ENCODE results near the gene HLX. TPM values are rescaled to one million over a fixed set of nuclear protein-coding genes. Genes with fewer than 3 reads are reported as not detected.

The HLX gene
- total and polyA plus RNA-seq, 7 donors = 0.92 to 53.5 (median 28.2) TPM

GRCh38 chr1:220914283-220915116 is 35.3 kb downstream of the HLX start:
- no peak for DNase-seq
- Histone ChIP-seq H3K4me1 (peaks cover 0 to 27% (median 18%) of the 10 kb centered on the region in 4 donors), H3K4me3 (no peak overlapping the region), H3K27me3 (no peaks in the 10 kb centered on the region), H3K36me3 (no peaks in the 10 kb centered on the region), H3K27ac (no peak overlapping the region), H3K9me3 (no peaks in the 10 kb centered on the region)
- intact Hi-C loops (cut with DNase I) = no loop called here
- WGBS, 2 donors = 53% methylated on average over 6 of the region's 6 CpGs
- TF ChIP-seq POLR2A (IDR thresholded peaks at IDR 0.05) (no peak), POLR2AphosphoS5 (IDR thresholded peaks at IDR 0.05) (no peak), EP300 (IDR thresholded peaks at IDR 0.05) (no peak), CTCF (IDR thresholded peaks at IDR 0.05) (no peak)

DNA sequence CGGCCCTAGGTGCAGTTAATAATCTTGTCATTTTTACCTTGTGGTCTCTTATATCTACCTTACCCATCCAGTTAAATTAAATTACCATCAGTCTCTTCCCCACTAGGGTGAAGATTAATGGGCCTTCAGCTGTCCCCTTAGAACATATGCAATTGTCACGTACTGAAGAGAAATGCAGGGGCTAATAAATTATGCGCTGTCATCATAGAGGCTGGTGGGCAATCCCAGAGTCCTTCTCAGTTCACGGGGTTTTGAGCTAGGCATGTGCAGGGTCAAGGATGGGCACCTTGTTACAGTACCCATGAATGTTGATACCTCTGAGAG is 35.8 kb downstream of the HLX start:
- no peak for TF ChIP-seq CTCF (IDR thresholded peaks at IDR 0.05)
- TF ChIP-seq POLR2AphosphoS5 (IDR thresholded peaks at IDR 0.05) = no peak
- no peak for TF ChIP-seq POLR2A (IDR thresholded peaks at IDR 0.05)
- no peak for TF ChIP-seq EP300 (IDR thresholded peaks at IDR 0.05)
- Histone ChIP-seq H3K4me1 (peaks cover 0 to 27% (median 18%) of the 10 kb centered on the region in 4 donors), H3K27ac (no peak overlapping the region), H3K4me3 (no peak overlapping the region), H3K36me3 (no peaks in the 10 kb centered on the region), H3K9me3 (no peaks in the 10 kb centered on the region), H3K27me3 (no peaks in the 10 kb centered on the region)
- intact Hi-C loops (cut with DNase I) = no loop called here
- WGBS, 2 donors = 60 to 62% methylated on average over 4 of the region's 4 CpGs
- no peak for DNase-seq

DNA sequence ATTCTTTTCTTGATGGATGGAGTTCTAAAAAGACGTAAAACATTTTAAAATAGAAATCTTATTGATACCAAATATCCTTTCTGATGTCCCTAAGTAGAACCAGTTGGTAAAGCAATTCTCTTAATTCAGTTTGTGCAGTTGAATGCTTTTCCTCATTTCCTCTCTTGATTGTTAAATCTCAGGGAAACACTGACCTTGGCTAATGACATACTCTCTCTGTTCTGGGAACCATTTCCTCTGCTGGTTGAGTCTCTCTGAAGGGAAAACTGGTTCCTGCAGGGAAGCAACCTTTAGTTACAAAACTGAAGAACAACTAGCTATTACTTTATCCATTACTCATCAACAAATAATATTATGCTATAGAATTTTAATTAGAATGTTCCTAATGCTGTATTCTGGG is 36.7 kb downstream of the HLX start:
- Histone ChIP-seq H3K27ac (no peak overlapping the region), H3K27me3 (no peaks in the 10 kb centered on the region), H3K4me1 (peaks cover 0 to 27% (median 18%) of the 10 kb centered on the region in 4 donors), H3K4me3 (no peak overlapping the region), H3K36me3 (no peaks in the 10 kb centered on the region), H3K9me3 (no peaks in the 10 kb centered on the region)
- no peak for DNase-seq
- TF ChIP-seq POLR2AphosphoS5 (IDR thresholded peaks at IDR 0.05) = no peak
- intact Hi-C loops (cut with DNase I) = no loop called here
- 90 to 94% methylated on average over 1 of the region's 1 CpG for WGBS, 2 donors

DNA sequence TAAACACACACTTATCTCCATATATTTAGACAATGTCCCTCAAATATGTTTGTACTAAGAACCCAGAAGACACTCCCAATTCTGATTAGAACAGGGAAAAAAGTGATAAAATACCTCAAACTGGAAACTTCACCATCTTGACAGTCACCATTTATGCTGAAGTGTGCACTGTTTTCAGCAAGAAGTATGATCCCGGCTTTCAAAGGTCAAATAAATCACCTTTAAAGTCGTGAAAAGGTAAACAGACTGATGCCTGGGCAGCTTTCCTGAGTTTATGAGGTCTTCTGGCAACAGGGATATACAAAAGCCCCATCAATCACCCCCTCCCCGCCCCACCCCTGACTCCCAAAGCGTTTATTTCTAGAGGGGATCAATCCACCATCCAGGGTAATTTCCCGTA is 37.9 kb downstream of the HLX start:
- 18 to 64% methylated on average over 5 of the region's 5 CpGs for WGBS, 2 donors
- intact Hi-C loops (cut with DNase I) = no loop called here
- no peaks in the 10 kb centered on the region for H3K9me3 ChIP-seq
- peaks cover 0 to 27% (median 18%) of the 10 kb centered on the region in 4 donors for H3K4me1 ChIP-seq
- no peak overlapping the region for H3K4me3 ChIP-seq
- DNase-seq = no peak
- peak overlapping the region in 1 of 4 donors; percentile 24 for H3K27ac ChIP-seq
- TF ChIP-seq CTCF (IDR thresholded peaks at IDR 0.05) (no peak), POLR2AphosphoS5 (IDR thresholded peaks at IDR 0.05) (no peak), EP300 (IDR thresholded peaks at IDR 0.05) (no peak), POLR2A (IDR thresholded peaks at IDR 0.05) (no peak)
- no peaks in the 10 kb centered on the region for H3K27me3 ChIP-seq
- no peaks in the 10 kb centered on the region for H3K36me3 ChIP-seq

- Histone ChIP-seq H3K4me1 (peaks cover 0 to 27% (median 18%) of the 10 kb centered on the region in 4 donors), H3K36me3 (no peaks in the 10 kb centered on the region), H3K9me3 (no peaks in the 10 kb centered on the region), H3K4me3 (no peak overlapping the region), H3K27ac (no peak overlapping the region), H3K27me3 (no peaks in the 10 kb centered on the region)
- intact Hi-C loops (cut with DNase I) = no loop called here
- 40 to 70% methylated on average over 2 of the region's 2 CpGs for WGBS, 2 donors
- TF ChIP-seq EP300 (IDR thresholded peaks at IDR 0.05) (no peak), CTCF (IDR thresholded peaks at IDR 0.05) (no peak), POLR2A (IDR thresholded peaks at IDR 0.05) (no peak), POLR2AphosphoS5 (IDR thresholded peaks at IDR 0.05) (no peak)
- DNase-seq = no peak
Measured at GRCh38 chr1:220917535-220918209, 38.4 kb downstream of the HLX start.

Data from sigmoid colon (tissue), 7 donors.